Osteocyte (in vitro differentiated cells): ENCODE measurements around the gene CMAS. TPM values are rescaled to one million over a fixed set of nuclear protein-coding genes. Genes with fewer than 3 reads are reported as not detected.
"Not testable (repeated sequence)": the region's sequence is repeated elsewhere in the genome, so short reads cannot be mapped to it uniquely, and the experiment has no call there.

Experiments used
- DNase-seq: peaks from one replicate; pipeline ENCODE4 v3.0.0; 2021; ENCODE audit warnings: mixed read lengths; ENCODE audit not compliant: unreplicated experiment; ENCODE audit errors: extremely low spot score
- H3K27ac Mint-ChIP-seq: one replicate; pipeline ENCODE4 v1.8.0; 2021; ENCODE audit warnings: mild to moderate bottlenecking, mixed read lengths; ENCODE audit not compliant: unreplicated experiment
- H3K27me3 Mint-ChIP-seq: one replicate; pipeline ENCODE4 v1.8.0; 2021; ENCODE audit warnings: mixed read lengths; ENCODE audit not compliant: unreplicated experiment
- H3K36me3 Mint-ChIP-seq: one replicate; pipeline ENCODE4 v1.8.0; 2021; ENCODE audit warnings: mixed read lengths; ENCODE audit not compliant: unreplicated experiment
- H3K4me1 Mint-ChIP-seq: one replicate; pipeline ENCODE4 v1.8.0; 2021; ENCODE audit warnings: mixed read lengths; ENCODE audit not compliant: unreplicated experiment
- H3K4me3 Mint-ChIP-seq: one replicate; pipeline ENCODE4 v1.8.0; 2021; ENCODE audit warnings: mild to moderate bottlenecking, moderate library complexity, mixed read lengths; ENCODE audit not compliant: unreplicated experiment
- H3K9me3 Mint-ChIP-seq: one replicate; pipeline ENCODE4 v1.8.0; 2021; ENCODE audit warnings: mixed read lengths; ENCODE audit not compliant: unreplicated experiment
- total RNA-seq: library from RNA; stranded (reverse); gene quantifications from 2 replicates; pipeline ENCODE4 v1.2.1, GENCODE V29; 2021
- TF ChIP-seq, protein P1 (sequence below): fragments of 200-600 bp; sonication (generic); IDR thresholded peaks from 2 replicates; pipeline ENCODE4 v1.5.0; 2021; ENCODE audit warnings: antibody characterized with exemption, mild to moderate bottlenecking, moderate library complexity

CMAS gene
- total RNA-seq, 1 donor from 2014 or later: 22.5 TPM

DNA sequence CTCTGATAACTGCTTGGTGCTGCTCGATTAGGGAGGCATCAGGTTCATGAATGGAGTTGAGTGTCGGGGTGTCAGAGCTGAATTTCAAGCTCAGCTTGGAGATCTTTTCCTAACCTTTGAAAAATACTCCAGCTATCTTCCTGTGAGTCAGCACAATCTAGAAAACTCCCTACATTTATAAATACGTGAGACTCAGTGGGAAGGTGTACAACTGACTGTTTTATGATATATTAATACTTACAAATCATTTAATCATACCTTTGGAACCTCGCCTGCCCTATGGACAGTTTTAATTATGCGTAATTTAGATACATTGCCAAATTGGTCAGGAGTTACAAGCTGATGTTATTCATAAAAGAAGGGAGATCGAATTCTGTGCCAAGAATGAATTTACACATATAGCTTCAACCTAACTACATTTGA, 961 bp downstream of the CMAS start:
- TF ChIP-seq, protein P1, sequence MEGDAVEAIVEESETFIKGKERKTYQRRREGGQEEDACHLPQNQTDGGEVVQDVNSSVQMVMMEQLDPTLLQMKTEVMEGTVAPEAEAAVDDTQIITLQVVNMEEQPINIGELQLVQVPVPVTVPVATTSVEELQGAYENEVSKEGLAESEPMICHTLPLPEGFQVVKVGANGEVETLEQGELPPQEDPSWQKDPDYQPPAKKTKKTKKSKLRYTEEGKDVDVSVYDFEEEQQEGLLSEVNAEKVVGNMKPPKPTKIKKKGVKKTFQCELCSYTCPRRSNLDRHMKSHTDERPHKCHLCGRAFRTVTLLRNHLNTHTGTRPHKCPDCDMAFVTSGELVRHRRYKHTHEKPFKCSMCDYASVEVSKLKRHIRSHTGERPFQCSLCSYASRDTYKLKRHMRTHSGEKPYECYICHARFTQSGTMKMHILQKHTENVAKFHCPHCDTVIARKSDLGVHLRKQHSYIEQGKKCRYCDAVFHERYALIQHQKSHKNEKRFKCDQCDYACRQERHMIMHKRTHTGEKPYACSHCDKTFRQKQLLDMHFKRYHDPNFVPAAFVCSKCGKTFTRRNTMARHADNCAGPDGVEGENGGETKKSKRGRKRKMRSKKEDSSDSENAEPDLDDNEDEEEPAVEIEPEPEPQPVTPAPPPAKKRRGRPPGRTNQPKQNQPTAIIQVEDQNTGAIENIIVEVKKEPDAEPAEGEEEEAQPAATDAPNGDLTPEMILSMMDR: no peak
- no peak for DNase-seq
- peaks cover 11% of the 10 kb centered on the region for H3K4me1 Mint-ChIP-seq
- no peaks in the 10 kb centered on the region for H3K36me3 Mint-ChIP-seq
- H3K27me3 Mint-ChIP-seq: no peaks in the 10 kb centered on the region
- H3K9me3 Mint-ChIP-seq: no peaks in the 10 kb centered on the region
- peak overlapping the region; percentile 84 for H3K27ac Mint-ChIP-seq
- H3K4me3 Mint-ChIP-seq: peak overlapping the region; percentile 94

DNA sequence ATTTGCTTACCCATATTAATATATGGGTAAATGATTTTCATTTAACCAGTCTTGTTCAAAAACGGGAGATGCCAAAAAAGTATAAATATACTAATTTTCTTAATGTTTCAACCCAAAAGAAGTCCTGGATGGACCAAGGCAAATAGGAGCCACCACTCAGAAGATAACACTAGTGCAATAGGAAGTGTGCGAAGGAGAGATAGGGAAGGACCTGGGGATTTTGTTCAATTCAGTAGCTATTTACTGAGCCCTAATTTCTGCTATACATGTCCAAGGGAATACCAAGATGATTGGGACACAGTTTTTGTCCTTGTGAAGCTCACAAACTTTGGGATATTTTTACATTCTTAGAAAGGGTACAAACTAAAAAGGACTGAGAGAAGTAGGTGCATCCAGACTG, 1.5 kb downstream of the CMAS start:
- H3K27ac Mint-ChIP-seq: no peak overlapping the region
- DNase-seq: no peak
- peak overlapping the region; percentile 94 for H3K4me3 Mint-ChIP-seq
- H3K9me3 Mint-ChIP-seq: no peaks in the 10 kb centered on the region
- H3K27me3 Mint-ChIP-seq: no peaks in the 10 kb centered on the region
- H3K4me1 Mint-ChIP-seq: peaks cover 11% of the 10 kb centered on the region
- TF ChIP-seq, protein P1: no peak
- no peaks in the 10 kb centered on the region for H3K36me3 Mint-ChIP-seq

DNA sequence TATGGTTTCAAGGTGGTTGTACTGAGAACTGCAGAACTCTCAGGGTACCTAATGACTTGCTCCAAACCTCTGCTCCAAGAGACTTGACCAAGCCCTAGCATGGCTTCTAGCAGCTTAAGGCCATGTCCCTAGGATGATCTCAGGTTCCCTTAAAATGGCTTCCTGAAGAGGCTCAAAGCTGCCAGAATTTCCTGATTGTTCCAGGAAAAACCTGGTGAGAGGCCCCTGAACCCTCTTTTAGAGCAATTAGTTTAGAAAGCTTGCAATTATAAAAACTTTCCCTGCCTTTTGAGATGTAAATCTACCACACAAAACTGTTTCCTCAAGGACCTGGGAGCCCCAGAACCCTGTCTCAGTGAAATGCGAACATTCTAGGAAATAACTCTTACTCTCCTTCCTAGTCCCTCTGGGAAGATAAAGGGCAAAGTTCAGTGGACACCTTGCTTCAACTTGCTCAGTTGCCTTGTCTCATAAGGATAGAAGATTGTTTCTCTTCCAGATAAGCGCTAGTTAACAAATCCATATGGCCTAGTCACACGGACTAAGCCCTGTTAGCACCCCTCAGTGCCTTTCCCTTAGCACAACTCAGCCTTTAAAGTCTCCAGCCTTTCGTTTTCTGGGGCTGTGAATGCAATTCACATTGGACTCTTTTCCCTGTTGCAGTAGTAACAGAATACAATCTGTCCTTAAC, 2.5 kb downstream of the CMAS start:
- Mint-ChIP-seq H3K27ac (no peak overlapping the region), H3K4me3 (no peak overlapping the region), H3K9me3 (no peaks in the 10 kb centered on the region), H3K27me3 (no peaks in the 10 kb centered on the region), H3K36me3 (no peaks in the 10 kb centered on the region), H3K4me1 (peaks cover 11% of the 10 kb centered on the region)
- DNase-seq: no peak
- TF ChIP-seq, protein P1: no peak

DNA sequence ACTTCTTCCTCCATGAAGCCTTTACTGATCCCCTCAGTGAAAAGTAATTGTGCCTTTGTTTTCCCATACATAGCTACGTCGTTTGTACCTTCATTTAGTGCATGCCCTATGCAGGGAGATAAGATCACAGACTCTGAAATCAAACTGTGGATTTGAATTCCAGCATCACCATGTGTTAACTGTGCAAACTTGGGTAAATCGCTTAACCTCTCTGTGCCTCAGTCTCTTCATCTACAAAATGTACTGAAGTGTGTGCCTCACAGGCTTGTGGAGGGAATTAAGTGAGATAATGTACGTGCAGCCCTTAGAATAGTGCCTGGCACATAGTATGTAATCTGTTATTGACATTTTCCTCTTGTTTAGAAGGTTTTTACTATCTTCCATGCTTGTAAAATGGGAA, 4.1 kb downstream of the CMAS start:
- DNase-seq: no peak
- peaks cover 11% of the 10 kb centered on the region for H3K4me1 Mint-ChIP-seq
- no peaks in the 10 kb centered on the region for H3K36me3 Mint-ChIP-seq
- no peaks in the 10 kb centered on the region for H3K27me3 Mint-ChIP-seq
- TF ChIP-seq, protein P1: no peak
- no peak overlapping the region for H3K4me3 Mint-ChIP-seq
- H3K27ac Mint-ChIP-seq: no peak overlapping the region
- H3K9me3 Mint-ChIP-seq: no peaks in the 10 kb centered on the region

DNA sequence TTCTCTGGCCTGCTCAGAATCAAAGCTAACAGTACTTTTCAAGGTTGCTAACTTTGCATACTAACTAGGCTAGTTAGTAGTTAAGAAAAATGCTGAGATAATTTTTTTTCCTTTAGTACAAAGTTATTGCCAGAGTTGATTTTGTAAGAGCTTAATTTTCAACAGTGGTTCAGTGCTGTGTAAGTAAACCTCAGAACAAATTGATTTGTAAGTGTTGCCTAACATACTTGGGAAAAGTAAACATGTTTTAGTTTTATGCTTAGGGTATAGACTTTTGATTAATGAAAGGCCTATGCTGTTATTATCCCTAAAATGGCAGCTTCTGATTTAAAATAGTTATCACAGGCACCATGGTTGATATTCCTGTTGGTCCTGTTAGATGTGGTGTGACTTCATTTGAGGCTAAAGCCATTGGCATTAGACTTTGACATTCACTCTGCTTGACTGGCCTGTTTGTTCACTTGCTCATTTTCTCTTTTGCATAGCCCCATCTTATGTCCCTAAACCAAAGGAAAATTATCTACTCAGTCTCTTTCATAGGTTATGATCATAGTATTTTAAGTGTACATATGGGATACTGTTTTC, 5.2 kb downstream of the CMAS start:
- no peak overlapping the region for H3K4me3 Mint-ChIP-seq
- no peaks in the 10 kb centered on the region for H3K27me3 Mint-ChIP-seq
- peaks cover 10% of the 10 kb centered on the region for H3K36me3 Mint-ChIP-seq
- TF ChIP-seq, protein P1: no peak
- no peak for DNase-seq
- H3K4me1 Mint-ChIP-seq: peaks cover 11% of the 10 kb centered on the region
- no peaks in the 10 kb centered on the region for H3K9me3 Mint-ChIP-seq
- no peak overlapping the region for H3K27ac Mint-ChIP-seq

DNA sequence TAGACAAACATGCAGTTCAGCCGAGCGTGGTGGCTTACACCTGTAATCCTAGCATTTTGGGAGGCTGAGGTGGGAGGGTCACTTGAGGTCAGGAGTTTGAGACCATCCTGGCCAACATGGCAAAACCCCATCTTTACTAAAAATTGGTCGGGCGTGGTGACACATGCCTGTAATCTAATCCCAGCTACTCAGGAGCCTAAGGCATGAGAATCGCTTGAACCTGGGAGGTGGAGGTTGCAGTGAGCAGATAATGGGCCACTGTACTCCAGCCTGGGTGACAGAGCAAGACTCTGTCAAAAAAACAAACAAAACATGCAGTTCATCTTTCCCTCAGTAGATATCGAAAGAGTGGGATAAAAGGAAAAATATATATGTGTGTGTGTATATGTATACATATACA, 7.0 kb downstream of the CMAS start:
- H3K36me3 Mint-ChIP-seq: peaks cover 14% of the 10 kb centered on the region
- H3K4me1 Mint-ChIP-seq, H3K9me3 Mint-ChIP-seq, DNase-seq, H3K27me3 Mint-ChIP-seq, H3K27ac Mint-ChIP-seq, H3K4me3 Mint-ChIP-seq: not testable (repeated sequence)
